NB4 (cell line): ENCODE results near the gene OSBPL8.

Experiments
- DNase-seq: peaks from one replicate; pipeline ENCODE4 v3.0.0; 2010; ENCODE audit warnings: low read depth
- H3K4me3 ChIP-seq: one replicate; pipeline ENCODE4 v1.5.1; 2011; ENCODE audit warnings: mild to moderate bottlenecking, low read depth, low read length, moderate library complexity
- MYC ChIP-seq: IDR thresholded peaks from 2 replicates; pipeline ENCODE4 v1.6.1; 2011; ENCODE audit warnings: low read depth, low read length
- POLR2A ChIP-seq: IDR thresholded peaks from 2 replicates; pipeline ENCODE4 v1.6.1; 2011; ENCODE audit warnings: mild to moderate bottlenecking; ENCODE audit not compliant: insufficient read length; ENCODE audit errors: extremely low read depth
- TF ChIP-seq, protein P1 (sequence below): IDR thresholded peaks from 2 replicates; pipeline ENCODE4 v1.6.1; 2011; ENCODE audit warnings: low read depth, low read length
- TF ChIP-seq, protein P2 (sequence below): IDR thresholded peaks from one replicate; pipeline ENCODE4 v1.5.1; 2012; ENCODE audit warnings: low read depth, low read length

The OSBPL8 gene

DNA sequence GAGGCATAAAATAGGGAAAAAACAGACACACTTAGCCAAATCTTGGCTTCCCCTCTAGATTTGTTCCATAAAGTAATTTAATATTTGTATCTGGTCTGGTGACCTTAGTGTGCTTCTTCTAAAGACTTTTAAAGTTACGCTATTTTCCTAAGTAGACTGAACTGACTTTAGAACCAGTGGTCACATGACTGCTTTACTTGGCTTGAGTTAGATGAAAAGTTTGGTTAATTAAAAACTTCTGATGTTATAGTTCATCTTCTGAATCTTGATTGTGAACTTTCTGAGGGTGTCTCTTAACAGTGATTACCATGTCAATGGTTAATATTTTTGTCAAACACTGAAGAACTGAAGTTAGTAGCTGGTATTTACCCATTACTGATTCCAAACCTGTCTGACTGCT, 214.0 kb downstream of the OSBPL8 start:
- H3K4me3 ChIP-seq: no peak overlapping the region
- DNase-seq: no peak
- TF ChIP-seq, protein P1, sequence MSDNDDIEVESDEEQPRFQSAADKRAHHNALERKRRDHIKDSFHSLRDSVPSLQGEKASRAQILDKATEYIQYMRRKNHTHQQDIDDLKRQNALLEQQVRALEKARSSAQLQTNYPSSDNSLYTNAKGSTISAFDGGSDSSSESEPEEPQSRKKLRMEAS: no peak
- TF ChIP-seq POLR2A (no peak), MYC (no peak)
- TF ChIP-seq, protein P2, sequence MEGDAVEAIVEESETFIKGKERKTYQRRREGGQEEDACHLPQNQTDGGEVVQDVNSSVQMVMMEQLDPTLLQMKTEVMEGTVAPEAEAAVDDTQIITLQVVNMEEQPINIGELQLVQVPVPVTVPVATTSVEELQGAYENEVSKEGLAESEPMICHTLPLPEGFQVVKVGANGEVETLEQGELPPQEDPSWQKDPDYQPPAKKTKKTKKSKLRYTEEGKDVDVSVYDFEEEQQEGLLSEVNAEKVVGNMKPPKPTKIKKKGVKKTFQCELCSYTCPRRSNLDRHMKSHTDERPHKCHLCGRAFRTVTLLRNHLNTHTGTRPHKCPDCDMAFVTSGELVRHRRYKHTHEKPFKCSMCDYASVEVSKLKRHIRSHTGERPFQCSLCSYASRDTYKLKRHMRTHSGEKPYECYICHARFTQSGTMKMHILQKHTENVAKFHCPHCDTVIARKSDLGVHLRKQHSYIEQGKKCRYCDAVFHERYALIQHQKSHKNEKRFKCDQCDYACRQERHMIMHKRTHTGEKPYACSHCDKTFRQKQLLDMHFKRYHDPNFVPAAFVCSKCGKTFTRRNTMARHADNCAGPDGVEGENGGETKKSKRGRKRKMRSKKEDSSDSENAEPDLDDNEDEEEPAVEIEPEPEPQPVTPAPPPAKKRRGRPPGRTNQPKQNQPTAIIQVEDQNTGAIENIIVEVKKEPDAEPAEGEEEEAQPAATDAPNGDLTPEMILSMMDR: no peak

DNA sequence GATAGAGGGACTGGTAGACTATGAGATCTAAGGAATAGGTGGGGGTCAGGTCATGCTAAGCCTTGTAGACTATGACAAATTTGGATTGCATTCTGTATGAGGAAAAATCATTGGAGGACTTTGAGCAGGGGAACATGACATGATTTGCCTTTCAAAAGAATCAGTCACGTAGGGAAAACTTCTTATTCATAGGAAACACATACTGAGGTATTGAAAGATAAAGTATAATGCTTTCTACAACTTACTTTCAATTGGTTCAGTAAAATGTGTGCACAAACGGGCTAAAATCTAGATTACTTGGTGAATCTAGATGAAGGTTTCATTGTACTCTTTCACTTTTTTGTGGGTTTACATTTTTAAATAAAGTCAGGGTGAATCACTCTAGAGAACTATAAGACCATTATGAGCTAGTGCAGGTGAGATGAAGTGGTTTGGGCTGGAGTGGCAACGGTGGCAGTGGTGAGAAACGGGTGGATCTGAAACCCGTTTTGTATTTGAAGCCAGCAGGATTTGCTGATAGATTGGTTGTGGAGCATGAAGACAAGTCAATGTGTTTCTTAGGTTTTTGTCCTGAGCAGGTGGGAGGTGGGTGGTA, 218.0 kb downstream of the OSBPL8 start:
- TF ChIP-seq MYC: no peak
- TF ChIP-seq, protein P2: no peak
- no peak for DNase-seq
- no peak overlapping the region for H3K4me3 ChIP-seq

DNA sequence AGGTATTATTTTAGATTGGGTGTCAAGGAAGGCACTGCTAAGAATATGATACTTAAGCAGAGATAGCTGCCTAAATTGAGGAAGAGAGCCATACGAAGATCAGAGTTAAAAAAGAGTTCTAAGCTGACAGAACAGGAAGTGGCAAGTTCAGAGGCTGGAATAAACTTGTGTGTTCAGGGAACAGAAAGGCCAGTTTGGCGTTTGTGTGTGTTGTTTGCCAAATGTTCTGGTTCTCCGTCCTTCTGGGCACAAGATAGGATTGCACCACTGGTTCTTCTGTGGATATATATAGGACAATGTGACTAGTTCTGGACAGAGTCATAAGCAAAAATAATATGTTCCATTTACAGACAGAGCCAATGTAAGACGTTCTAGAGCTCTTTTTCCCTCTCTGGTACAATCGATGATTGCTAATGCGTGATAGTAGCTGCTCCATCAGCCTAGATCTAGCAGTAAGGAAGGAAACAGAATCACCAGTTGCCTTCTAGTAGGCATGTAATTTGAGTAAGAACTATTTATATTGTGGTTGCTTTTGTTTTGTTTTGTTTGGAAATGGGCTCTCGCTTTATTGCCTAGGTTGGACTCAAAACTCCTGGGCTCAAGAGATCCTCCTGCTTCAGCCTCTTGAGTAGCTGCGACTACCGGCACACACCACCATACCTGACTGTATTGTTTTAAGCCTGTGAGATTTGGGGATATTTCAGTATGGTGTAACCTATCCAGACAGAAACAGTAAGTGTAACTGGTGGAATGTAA, 218.7 kb downstream of the OSBPL8 start:
- no peak for TF ChIP-seq MYC
- TF ChIP-seq, protein P2: no peak
- TF ChIP-seq, protein P1: no peak
- no peak for TF ChIP-seq POLR2A
- H3K4me3 ChIP-seq: no peak overlapping the region
- peak; percentile 42 for DNase-seq

DNA sequence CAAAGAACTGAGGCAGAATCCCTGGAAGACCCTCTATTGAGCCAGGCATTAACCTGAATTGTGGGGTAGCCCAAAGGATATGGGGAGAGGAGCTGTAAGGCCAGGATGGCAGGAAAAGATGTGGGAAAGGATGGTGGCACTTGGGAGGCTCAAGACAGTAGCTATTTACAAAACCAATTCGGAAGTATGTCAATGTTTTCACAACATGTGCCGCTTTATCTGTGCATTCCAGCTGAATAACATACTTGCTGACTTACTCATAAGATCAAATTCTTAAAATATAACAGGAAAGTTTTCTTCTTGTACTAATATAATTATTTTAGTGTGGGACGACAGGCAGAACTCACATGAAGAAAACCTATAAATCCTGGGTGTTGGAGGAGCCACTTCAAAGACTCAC, 222.0 kb downstream of the OSBPL8 start:
- TF ChIP-seq MYC (no peak), POLR2A (no peak)
- TF ChIP-seq, protein P2: no peak
- TF ChIP-seq, protein P1: no peak
- DNase-seq: no peak

DNA sequence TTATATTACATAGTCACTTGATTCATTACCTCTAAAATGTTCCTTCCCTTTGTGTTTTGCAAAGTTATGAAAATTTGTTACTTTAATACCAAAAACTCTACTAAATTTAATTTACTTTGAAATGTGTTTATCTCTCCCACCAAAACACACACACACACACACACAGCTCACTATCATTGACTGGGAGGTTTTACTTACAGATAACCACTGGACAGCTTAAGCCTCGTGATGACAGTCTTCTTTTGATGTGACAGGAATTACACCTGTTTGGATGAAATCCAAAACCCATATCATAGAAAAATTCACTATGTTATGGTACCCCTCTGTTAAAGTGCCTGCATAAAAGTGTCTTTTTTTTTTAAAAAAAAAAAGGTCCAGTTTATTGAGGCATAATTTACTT, 227.0 kb downstream of the OSBPL8 start:
- no peak overlapping the region for H3K4me3 ChIP-seq
- no peak for TF ChIP-seq MYC
- TF ChIP-seq, protein P2: no peak
- no peak for TF ChIP-seq POLR2A
- TF ChIP-seq, protein P1: no peak

More for the DNA sequence above, 222.0 kb downstream of the OSBPL8 start:
- H3K4me3 ChIP-seq: no peak overlapping the region

More for the DNA sequence above, 227.0 kb downstream of the OSBPL8 start:
- DNase-seq: no peak
